Panc1 (cell line): ENCODE measurements around the gene PROZ.

Source experiments
- CTCF ChIP-seq: fragments of 450-650 bp; IDR thresholded peaks from 2 replicates; pipeline ENCODE4 v1.5.1; 2017; ENCODE audit warnings: mild to moderate bottlenecking
- POLR2AphosphoS5 ChIP-seq: IDR thresholded peaks from 2 replicates; pipeline ENCODE4 v1.6.1; 2012; ENCODE audit warnings: mild to moderate bottlenecking, low read depth, low read length, moderate library complexity
- REST ChIP-seq, 2 experiments: IDR thresholded peaks; 2 replicates each; pipeline ENCODE4 v1.6.1; 2011 to 2012; ENCODE audit warnings: low read depth in 2 of 2, control low read depth in 1 of 2, low read length in 1 of 2, mild to moderate bottlenecking in 1 of 2, moderate library complexity in 1 of 2; ENCODE audit not compliant: insufficient read depth in 1 of 2
- TCF7L2 ChIP-seq: IDR thresholded peaks from 2 replicates; pipeline ENCODE4 v1.6.1; 2011; ENCODE audit warnings: mild to moderate bottlenecking, low read depth, low read length, inconsistent platforms

- TF ChIP-seq TCF7L2 (no peak), POLR2AphosphoS5 (no peak), CTCF (no peak), REST (IDR thresholded peaks at IDR 0.05; ENCODE audit: insufficient read depth in 1 of 2, low read depth in 2 of 2, low read length in 1 of 2) (no peak)
Measured at GRCh38 chr13:113168211-113168610, 9.8 kb downstream of the PROZ start.
